Lung microvascular endothelial cell (primary cell): ENCODE measurements around the gene CHFR. TPM values are rescaled to one million over a fixed set of nuclear protein-coding genes. Genes with fewer than 3 reads are reported as not detected.

Experiments used
- total RNA-seq: library from RNA; depleted of rRNA; stranded (reverse); fragments of >200 nt; gene quantifications from 2 replicates; pipeline ENCODE4 v1.2.1, GENCODE V29; 2014

Gene CHFR
- total RNA-seq, 1 donor from 2014 or later, result 35.7 TPM

Other genes starting within 250 kb of the CHFR start
- gene POLE, start 200.3 kb downstream of the CHFR start, total RNA-seq, result 16.1 and 27.4 TPM in 2 replicates
- 21.4 and 38.7 TPM in 2 replicates for gene PXMP2, start 200.0 kb downstream of the CHFR start, total RNA-seq
- gene PGAM5, start 176.8 kb downstream of the CHFR start, total RNA-seq, result 32.3 and 33.9 TPM in 2 replicates
- 31.6 and 34.5 TPM in 2 replicates for gene ANKLE2, start 125.8 kb downstream of the CHFR start, total RNA-seq
- gene GOLGA3, start 58.7 kb downstream of the CHFR start, total RNA-seq, result 41.6 and 70.0 TPM in 2 replicates
- 2.4 and 3.8 TPM in 2 replicates for gene ZNF605, start 68.7 kb upstream of the CHFR start, total RNA-seq
- 4.6 and 9.9 TPM in 2 replicates for gene ZNF26, start 98.8 kb upstream of the CHFR start, total RNA-seq
- gene ZNF84, start 149.9 kb upstream of the CHFR start, total RNA-seq, result 12.9 and 23.4 TPM in 2 replicates
- 32.0 and 43.8 TPM in 2 replicates for gene ZNF140, start 193.3 kb upstream of the CHFR start, total RNA-seq
- gene ZNF891, start 242.7 kb upstream of the CHFR start, total RNA-seq, result 0.22 and 0.60 TPM in 2 replicates
- gene ZNF10, start 243.0 kb upstream of the CHFR start, total RNA-seq, result 4.8 and 8.5 TPM in 2 replicates